Epithelial cell of esophagus (primary cell): ENCODE data around the gene NBAS.

Experiments
- DNase-seq: peaks from one replicate; pipeline ENCODE4 v3.0.0; 2010; ENCODE audit warnings: low read depth
- H3K4me3 ChIP-seq: 2 replicates; pipeline ENCODE4 v1.5.1; 2011; ENCODE audit warnings: mild to moderate bottlenecking, low read length, control low read depth
- TF ChIP-seq, protein P1 (sequence below): IDR thresholded peaks from 2 replicates; pipeline ENCODE4 v1.5.1; 2011; ENCODE audit warnings: low read depth, mild to moderate bottlenecking, low read length, control low read depth, inconsistent platforms; ENCODE audit not compliant: insufficient read depth; ENCODE audit errors: missing control alignments

The NBAS gene

DNA sequence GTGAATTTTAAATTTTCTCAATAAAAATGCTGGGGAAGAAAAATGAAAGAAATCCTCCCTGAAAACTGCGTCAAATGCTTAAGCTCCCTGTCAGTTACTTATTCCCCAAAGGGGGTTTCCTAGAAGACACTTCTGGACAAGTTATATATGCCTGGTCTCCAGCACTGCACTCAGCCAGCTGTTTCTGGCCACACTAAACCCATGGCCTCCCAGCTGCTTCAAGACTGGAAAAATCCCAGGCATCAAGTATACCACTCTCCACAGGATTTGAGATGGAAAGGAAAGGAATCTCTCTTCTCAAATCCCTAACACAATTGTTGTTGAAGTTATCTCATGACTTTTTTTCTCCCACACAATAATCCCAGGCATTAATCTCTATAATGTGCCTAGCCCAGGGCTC, 245.7 kb downstream of the NBAS start:
- H3K4me3 ChIP-seq: no peak overlapping the region
- TF ChIP-seq, protein P1, sequence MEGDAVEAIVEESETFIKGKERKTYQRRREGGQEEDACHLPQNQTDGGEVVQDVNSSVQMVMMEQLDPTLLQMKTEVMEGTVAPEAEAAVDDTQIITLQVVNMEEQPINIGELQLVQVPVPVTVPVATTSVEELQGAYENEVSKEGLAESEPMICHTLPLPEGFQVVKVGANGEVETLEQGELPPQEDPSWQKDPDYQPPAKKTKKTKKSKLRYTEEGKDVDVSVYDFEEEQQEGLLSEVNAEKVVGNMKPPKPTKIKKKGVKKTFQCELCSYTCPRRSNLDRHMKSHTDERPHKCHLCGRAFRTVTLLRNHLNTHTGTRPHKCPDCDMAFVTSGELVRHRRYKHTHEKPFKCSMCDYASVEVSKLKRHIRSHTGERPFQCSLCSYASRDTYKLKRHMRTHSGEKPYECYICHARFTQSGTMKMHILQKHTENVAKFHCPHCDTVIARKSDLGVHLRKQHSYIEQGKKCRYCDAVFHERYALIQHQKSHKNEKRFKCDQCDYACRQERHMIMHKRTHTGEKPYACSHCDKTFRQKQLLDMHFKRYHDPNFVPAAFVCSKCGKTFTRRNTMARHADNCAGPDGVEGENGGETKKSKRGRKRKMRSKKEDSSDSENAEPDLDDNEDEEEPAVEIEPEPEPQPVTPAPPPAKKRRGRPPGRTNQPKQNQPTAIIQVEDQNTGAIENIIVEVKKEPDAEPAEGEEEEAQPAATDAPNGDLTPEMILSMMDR: no peak
- no peak for DNase-seq

GRCh38 chr2:15313657-15314056, 247.5 kb downstream of the NBAS start:
- H3K4me3 ChIP-seq: no peak overlapping the region
- DNase-seq: peak; percentile 54
- TF ChIP-seq, protein P1: no peak

DNA sequence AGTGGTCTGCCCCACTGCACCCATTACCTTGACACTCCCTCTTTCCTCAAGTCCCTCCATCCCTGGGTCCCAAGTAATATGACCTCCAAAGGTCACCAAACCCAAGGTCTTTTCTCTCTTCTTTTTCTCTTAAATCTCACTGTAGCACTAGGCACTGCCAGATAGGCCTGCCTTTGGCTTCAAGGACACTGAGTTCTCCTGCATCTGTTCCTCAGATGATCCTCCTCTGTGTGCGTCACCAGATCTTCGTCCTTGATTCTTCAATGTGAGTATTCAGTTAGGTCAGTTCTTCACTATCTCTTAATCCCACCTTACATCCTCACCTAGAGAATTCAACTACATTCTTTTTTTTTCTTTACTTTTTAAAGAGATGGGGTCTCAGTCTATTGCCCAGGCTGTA, 249.2 kb downstream of the NBAS start:
- DNase-seq: no peak
- H3K4me3 ChIP-seq: no peak overlapping the region
- TF ChIP-seq, protein P1: no peak

GRCh38 chr2:15311201-15311907, 249.8 kb downstream of the NBAS start:
- no peak overlapping the region for H3K4me3 ChIP-seq
- DNase-seq: no peak
- TF ChIP-seq, protein P1: no peak

DNA sequence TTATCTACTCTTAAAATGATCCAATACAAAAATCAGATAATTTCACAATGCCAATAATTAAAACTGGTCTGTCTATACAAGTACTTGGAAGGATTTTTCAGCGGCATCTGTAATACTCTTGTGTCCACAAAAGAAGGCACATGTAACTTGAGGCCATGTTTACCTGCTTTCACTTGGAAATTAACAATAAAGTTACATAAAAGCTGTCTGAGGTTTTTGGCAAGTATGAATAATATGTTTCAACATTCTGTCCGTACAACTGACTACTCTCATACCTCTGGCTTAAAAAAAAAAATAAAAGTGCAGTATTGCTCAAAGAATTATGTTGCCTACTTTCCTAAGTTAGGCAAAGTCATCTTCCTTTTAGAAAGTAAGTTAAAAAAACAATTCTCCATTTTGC, 253.6 kb downstream of the NBAS start:
- TF ChIP-seq, protein P1: no peak
- peak; percentile 22 for DNase-seq
- no peak overlapping the region for H3K4me3 ChIP-seq

GRCh38 chr2:15306706-15307105, 254.4 kb downstream of the NBAS start:
- TF ChIP-seq, protein P1: no peak
- no peak for DNase-seq
- H3K4me3 ChIP-seq: no peak overlapping the region

DNA sequence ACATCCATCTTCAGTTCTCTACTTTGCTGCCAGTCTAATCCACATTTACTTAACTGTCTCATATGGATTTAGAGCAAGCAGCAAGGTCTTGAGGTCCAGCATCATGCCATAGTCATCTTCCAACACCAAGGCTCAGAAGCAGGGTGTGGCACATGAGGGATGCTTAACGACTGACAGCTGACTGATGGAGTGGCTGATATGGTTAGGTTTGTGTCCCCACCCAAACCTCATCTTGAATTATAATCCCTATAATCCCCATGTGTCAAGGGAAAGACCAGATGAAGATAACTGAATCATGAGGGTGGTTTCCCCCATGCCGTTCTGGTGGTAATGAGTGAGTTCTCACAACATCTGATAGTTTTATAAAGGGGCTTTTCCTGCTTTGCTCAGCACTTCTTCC, 257.3 kb downstream of the NBAS start:
- TF ChIP-seq, protein P1: no peak
- no peak for DNase-seq
- no peak overlapping the region for H3K4me3 ChIP-seq
